ENCODE results near the gene CDT1.

GRCh38 chr16:88851616-88852015, 48.0 kb downstream of the CDT1 start:
- TF ChIP-seq, protein P1, sequence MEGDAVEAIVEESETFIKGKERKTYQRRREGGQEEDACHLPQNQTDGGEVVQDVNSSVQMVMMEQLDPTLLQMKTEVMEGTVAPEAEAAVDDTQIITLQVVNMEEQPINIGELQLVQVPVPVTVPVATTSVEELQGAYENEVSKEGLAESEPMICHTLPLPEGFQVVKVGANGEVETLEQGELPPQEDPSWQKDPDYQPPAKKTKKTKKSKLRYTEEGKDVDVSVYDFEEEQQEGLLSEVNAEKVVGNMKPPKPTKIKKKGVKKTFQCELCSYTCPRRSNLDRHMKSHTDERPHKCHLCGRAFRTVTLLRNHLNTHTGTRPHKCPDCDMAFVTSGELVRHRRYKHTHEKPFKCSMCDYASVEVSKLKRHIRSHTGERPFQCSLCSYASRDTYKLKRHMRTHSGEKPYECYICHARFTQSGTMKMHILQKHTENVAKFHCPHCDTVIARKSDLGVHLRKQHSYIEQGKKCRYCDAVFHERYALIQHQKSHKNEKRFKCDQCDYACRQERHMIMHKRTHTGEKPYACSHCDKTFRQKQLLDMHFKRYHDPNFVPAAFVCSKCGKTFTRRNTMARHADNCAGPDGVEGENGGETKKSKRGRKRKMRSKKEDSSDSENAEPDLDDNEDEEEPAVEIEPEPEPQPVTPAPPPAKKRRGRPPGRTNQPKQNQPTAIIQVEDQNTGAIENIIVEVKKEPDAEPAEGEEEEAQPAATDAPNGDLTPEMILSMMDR (IDR thresholded peaks at IDR 0.05): no peak
- TF ChIP-seq USF1 (CRISPR knock-in tag; IDR thresholded peaks at IDR 0.05) (no peak), ZBTB21 (CRISPR knock-in tag; IDR thresholded peaks at IDR 0.05; ENCODE audit: borderline replicate concordance) (no peak), ZNF138 (CRISPR knock-in tag; conservative IDR thresholded peaks at IDR 0.05) (no peak), FOXJ3 (CRISPR knock-in tag; IDR thresholded peaks at IDR 0.05; ENCODE audit: borderline replicate concordance) (no peak)
- TF ChIP-seq, protein P2, sequence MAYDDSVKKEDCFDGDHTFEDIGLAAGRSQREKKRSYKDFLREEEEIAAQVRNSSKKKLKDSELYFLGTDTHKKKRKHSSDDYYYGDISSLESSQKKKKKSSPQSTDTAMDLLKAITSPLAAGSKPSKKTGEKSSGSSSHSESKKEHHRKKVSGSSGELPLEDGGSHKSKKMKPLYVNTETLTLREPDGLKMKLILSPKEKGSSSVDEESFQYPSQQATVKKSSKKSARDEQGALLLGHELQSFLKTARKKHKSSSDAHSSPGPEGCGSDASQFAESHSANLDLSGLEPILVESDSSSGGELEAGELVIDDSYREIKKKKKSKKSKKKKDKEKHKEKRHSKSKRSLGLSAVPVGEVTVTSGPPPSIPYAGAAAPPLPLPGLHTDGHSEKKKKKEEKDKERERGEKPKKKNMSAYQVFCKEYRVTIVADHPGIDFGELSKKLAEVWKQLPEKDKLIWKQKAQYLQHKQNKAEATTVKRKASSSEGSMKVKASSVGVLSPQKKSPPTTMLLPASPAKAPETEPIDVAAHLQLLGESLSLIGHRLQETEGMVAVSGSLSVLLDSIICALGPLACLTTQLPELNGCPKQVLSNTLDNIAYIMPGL (CRISPR knock-in tag; IDR thresholded peaks at IDR 0.05): no peak
- TF ChIP-seq, protein P3, sequence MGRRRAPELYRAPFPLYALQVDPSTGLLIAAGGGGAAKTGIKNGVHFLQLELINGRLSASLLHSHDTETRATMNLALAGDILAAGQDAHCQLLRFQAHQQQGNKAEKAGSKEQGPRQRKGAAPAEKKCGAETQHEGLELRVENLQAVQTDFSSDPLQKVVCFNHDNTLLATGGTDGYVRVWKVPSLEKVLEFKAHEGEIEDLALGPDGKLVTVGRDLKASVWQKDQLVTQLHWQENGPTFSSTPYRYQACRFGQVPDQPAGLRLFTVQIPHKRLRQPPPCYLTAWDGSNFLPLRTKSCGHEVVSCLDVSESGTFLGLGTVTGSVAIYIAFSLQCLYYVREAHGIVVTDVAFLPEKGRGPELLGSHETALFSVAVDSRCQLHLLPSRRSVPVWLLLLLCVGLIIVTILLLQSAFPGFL (CRISPR knock-in tag; IDR thresholded peaks at IDR 0.05; ENCODE audit: borderline replicate concordance): no peak

Data from WTC11 (cell line).